Endothelial cell of umbilical vein (primary cell): Measurements from ENCODE around the gene P2RX1. TPM values are rescaled to one million over a fixed set of nuclear protein-coding genes. Genes with fewer than 3 reads are reported as not detected.

Source experiments
- BruUV-seq: library from RNA; stranded (reverse); fragments of 400-500 nt; replicated peaks from 2 replicates; lab custom pipeline; 2021; lab: Mats Ljungman, UMichigan
- CTCF ChIA-PET: fragments of 300-600, 350-600 bp; sonication (Branson Sonifier 250); formaldehyde crosslinking; loops from one replicate; lab custom pipeline; 2021; ENCODE audit warnings: antibody characterized with exemption, inconsistent platforms; lab: Charles Lee
- POLR2A ChIA-PET: fragments of 300-600, 350-600 bp; sonication (Branson Sonifier 250); formaldehyde crosslinking; loops from one replicate; lab custom pipeline; 2021; ENCODE audit warnings: antibody characterized with exemption, inconsistent platforms; lab: Charles Lee
- DNase-seq: peaks from one replicate; pipeline ENCODE4 v3.0.0-alpha.2; 2011; ENCODE audit warnings: low read depth, low spot score
- FAIRE-seq: peaks from 2 replicates; lab custom pipeline; 2011; peaks lifted over from hg19 to GRCh38; lab: Jason Lieb, UNC
- H2AFZ ChIP-seq: 2 replicates; pipeline ENCODE4 v1.6.0; 2012; ENCODE audit warnings: low read depth, low read length, control low read depth, inconsistent platforms
- H3K27ac ChIP-seq: 2 replicates; pipeline ENCODE4 v1.5.1; 2011; ENCODE audit warnings: low read depth, mild to moderate bottlenecking, control low read depth, low read length, moderate library complexity; ENCODE audit not compliant: insufficient read depth
- H3K27me3 ChIP-seq, 2 experiments: 2 replicates each; pipeline versions ENCODE4 v1.6.0 to v1.6.1; 2011; ENCODE audit warnings: low read length in 2 of 2, mixed read lengths in 1 of 2; ENCODE audit not compliant: control insufficient read depth in 2 of 2, insufficient read depth in 2 of 2
- H3K36me3 ChIP-seq, 2 experiments: 2 replicates in 1 of 2; 3 replicates in 1 of 2; pipeline ENCODE4 v1.5.1; 2011; ENCODE audit warnings: low read length in 2 of 2, mild to moderate bottlenecking in 1 of 2, moderate library complexity in 1 of 2; ENCODE audit not compliant: control insufficient read depth in 2 of 2, insufficient read depth in 2 of 2; ENCODE audit errors: extremely low read depth in 1 of 2
- H3K4me1 ChIP-seq: 3 replicates; pipeline ENCODE4 v1.5.1; 2011; ENCODE audit warnings: mild to moderate bottlenecking, low read length; ENCODE audit not compliant: control insufficient read depth, insufficient read depth; ENCODE audit errors: extremely low read depth
- H3K4me2 ChIP-seq: 2 replicates; pipeline ENCODE4 v1.6.1; 2011; ENCODE audit warnings: low read length, control low read depth, mixed read lengths; ENCODE audit not compliant: insufficient read depth
- H3K4me3 ChIP-seq, 3 experiments: fragments of 200-600 bp in 1 of 3; sonication (generic), shearing (Covaris generic) in 1 of 3; replicated peaks in 1 of 3; 2 replicates each; pipeline ENCODE4 v1.5.1; 2011 to 2016; ENCODE audit warnings: control low read depth in 3 of 3, low read length in 3 of 3, mild to moderate bottlenecking in 2 of 3, inconsistent platforms in 1 of 3, low read depth in 1 of 3, moderate library complexity in 1 of 3; ENCODE audit not compliant: insufficient read depth in 1 of 3
- H3K79me2 ChIP-seq: 2 replicates; pipeline ENCODE4 v1.6.0; 2012; ENCODE audit warnings: low read length, inconsistent platforms; ENCODE audit not compliant: control insufficient read depth, insufficient read depth
- H3K9ac ChIP-seq: replicated peaks from 2 replicates; pipeline ENCODE3; 2011; ENCODE audit warnings: low read length, control low read depth; ENCODE audit not compliant: insufficient read depth; ENCODE audit errors: extremely low read depth
- H3K9me1 ChIP-seq: replicated peaks from 3 replicates; pipeline ENCODE4 v1.6.0; 2011; ENCODE audit warnings: mild to moderate bottlenecking, low read length; ENCODE audit not compliant: control insufficient read depth, insufficient read depth; ENCODE audit errors: extremely low read depth
- H3K9me3 ChIP-seq: replicated peaks from 2 replicates; pipeline ENCODE4 v1.5.1; 2012; ENCODE audit warnings: low read length, inconsistent platforms; ENCODE audit not compliant: control insufficient read depth, insufficient read depth
- H4K20me1 ChIP-seq: replicated peaks from 2 replicates; pipeline ENCODE3; 2011; ENCODE audit warnings: mild to moderate bottlenecking, low read length; ENCODE audit not compliant: control insufficient read depth, insufficient read depth; ENCODE audit errors: extremely low read depth
- EZH2 ChIP-seq: IDR thresholded peaks from 2 replicates; pipeline ENCODE4 v1.6.1; 2012; ENCODE audit warnings: borderline replicate concordance, low read depth, mild to moderate bottlenecking, moderate library complexity, low read length, inconsistent platforms; ENCODE audit not compliant: severe bottlenecking
- FOS ChIP-seq: IDR thresholded peaks from 2 replicates; pipeline ENCODE4 v1.6.1; 2011; ENCODE audit warnings: mild to moderate bottlenecking, low read length, moderate library complexity, borderline replicate concordance; ENCODE audit not compliant: insufficient read depth
- GATA2 ChIP-seq: IDR thresholded peaks from 2 replicates; pipeline ENCODE4 v1.7.0; 2011; ENCODE audit warnings: low read depth, mild to moderate bottlenecking, moderate library complexity, mixed read lengths, low read length; ENCODE audit not compliant: insufficient read length, insufficient read depth
- JUN ChIP-seq: IDR thresholded peaks from 2 replicates; pipeline ENCODE4 v1.6.1; 2011; ENCODE audit warnings: borderline replicate concordance, low read depth; ENCODE audit not compliant: insufficient read length, insufficient read depth
- MYC ChIP-seq: IDR thresholded peaks from one replicate; pipeline ENCODE4 v1.6.1; 2011; ENCODE audit warnings: mild to moderate bottlenecking, low read depth, low read length
- POLR2A ChIP-seq: IDR thresholded peaks from 2 replicates; pipeline ENCODE4 v1.6.1; 2012; ENCODE audit warnings: low read depth, mild to moderate bottlenecking, control low read depth, low read length
- POLR2AphosphoS5 ChIP-seq: IDR thresholded peaks from 2 replicates; pipeline ENCODE4 v1.6.1; 2012; ENCODE audit warnings: low read depth, mild to moderate bottlenecking, control low read depth, low read length, moderate library complexity; ENCODE audit not compliant: insufficient read depth
- dilution Hi-C: fragments of 300-500 bp; cut with MboI; formaldehyde crosslinking; loops from one replicate; pipeline ENCODE4 v1.15.0; 2019; ENCODE audit warnings: low sequenced_read_pairs; ENCODE audit not compliant: extremely low pct_ligation_motif_present
- intact Hi-C: fragments of 100-400 bp; cut with micrococcal nuclease; formaldehyde crosslinking; loops from one replicate; pipeline ENCODE4 v1.10.0; 2022
- polyA plus RNA-seq, 4 experiments: library from polyadenylated mRNA; depleted of rRNA in 3 of 4; stranded (reverse) in 3 of 4; unstranded in 1 of 4; fragments of >200 nt; gene quantifications; 2 replicates each; pipeline versions ENCODE4 v1.2.1 to v1.2.3, GENCODE V29; 2011 to 2012; ENCODE audit warnings: missing spikeins in 1 of 4
- total RNA-seq: library from RNA; stranded (reverse); gene quantifications from 2 replicates; pipeline ENCODE4 v1.2.3, GENCODE V29; 2021
- TF ChIP-seq, protein P1 (sequence below), 2 donors: IDR thresholded peaks; 1 replicate in 1 of 2; 2 replicates in 1 of 2; pipeline ENCODE4 v1.5.1; 2011; ENCODE audit warnings: low read length in 2 of 2, mild to moderate bottlenecking in 2 of 2, moderate library complexity in 2 of 2, control low read depth in 1 of 2, inconsistent platforms in 1 of 2, low read depth in 1 of 2; ENCODE audit not compliant: insufficient read depth in 1 of 2; ENCODE audit errors: extremely low read depth in 1 of 2
- TF ChIP-seq, protein P2 (sequence below): IDR thresholded peaks from 2 replicates; pipeline ENCODE4 v1.6.1; 2011; ENCODE audit not compliant: insufficient read depth, insufficient read length

The P2RX1 gene
- total and polyA plus RNA-seq, 2 donors (not counting 3 experiments of a cell fraction or from before 2014, with no cell fraction given), result not detected

DNA sequence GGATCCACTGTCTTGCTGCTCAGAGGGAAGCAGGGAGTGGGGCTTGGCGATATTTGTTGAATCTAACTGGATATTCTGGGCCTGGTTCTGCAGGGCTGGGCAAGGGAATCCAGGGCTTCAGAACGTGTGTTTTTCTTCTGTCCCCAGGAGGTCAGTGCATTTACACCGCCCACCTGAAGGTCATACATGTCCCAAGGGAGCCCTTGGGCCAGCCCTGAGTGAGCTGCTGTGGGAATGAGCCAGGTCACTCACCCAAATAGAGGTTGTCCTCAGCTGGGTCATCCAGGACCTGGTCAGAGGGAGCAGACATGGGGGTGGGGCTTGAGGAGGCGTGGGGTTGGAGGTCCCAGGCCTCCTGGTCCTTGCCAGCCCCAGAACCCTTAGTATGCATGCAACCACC is 34.0 kb downstream of the P2RX1 start:
- H3K27me3 ChIP-seq, result no peaks in the 10 kb centered on the region
- peaks cover 6% of the 10 kb centered on the region for H3K79me2 ChIP-seq
- H4K20me1 ChIP-seq, result no peaks in the 10 kb centered on the region
- dilution Hi-C loops (no loop called here), intact Hi-C loops (no loop called here)
- H2AFZ ChIP-seq, result no peak overlapping the region
- no TSS peak for BruUV-seq
- no peak overlapping the region for H3K27ac ChIP-seq
- no peak overlapping the region for H3K4me3 ChIP-seq
- peaks cover 20% of the 10 kb centered on the region for H3K4me1 ChIP-seq
- CTCF ChIA-PET, result no interaction called here
- POLR2A ChIA-PET, result no interaction called here
- no peak for FAIRE-seq
- H3K9me1 ChIP-seq, result no peaks in the 10 kb centered on the region
- no peak overlapping the region for H3K9ac ChIP-seq
- DNase-seq, result no peak
- TF ChIP-seq POLR2A (no peak), MYC (no peak)
- no peak overlapping the region for H3K4me2 ChIP-seq
- no peaks in the 10 kb centered on the region for H3K9me3 ChIP-seq
- H3K36me3 ChIP-seq, result no peaks in the 10 kb centered on the region

GRCh38 chr17:3880983-3881382 is 35.3 kb downstream of the P2RX1 start:
- FAIRE-seq (no peak), DNase-seq (no peak)
- ChIA-PET POLR2A (no interaction called here), CTCF (interaction anchor here (0.6 to 1.5 kb wide), 2 partner anchors 12 to 35 kb away, joined by 3 read pairs; partner anchors contain the start of genes CAMKK1 and NCBP3)
- H3K9me1 ChIP-seq, result no peaks in the 10 kb centered on the region
- peaks cover 0 to 3% of the 10 kb centered on the region in 2 experiments for H3K36me3 ChIP-seq
- H3K4me3 ChIP-seq, result no peak overlapping the region
- no peak overlapping the region for H3K9ac ChIP-seq
- H2AFZ ChIP-seq, result no peak overlapping the region
- H3K4me1 ChIP-seq, result peaks cover 7% of the 10 kb centered on the region
- no peaks in the 10 kb centered on the region for H3K27me3 ChIP-seq
- H4K20me1 ChIP-seq, result no peaks in the 10 kb centered on the region
- intact Hi-C loops, result no loop called here
- dilution Hi-C loops, result no loop called here
- no peaks in the 10 kb centered on the region for H3K79me2 ChIP-seq
- H3K4me2 ChIP-seq, result no peak overlapping the region
- BruUV-seq, result no TSS peak
- H3K9me3 ChIP-seq, result no peaks in the 10 kb centered on the region
- no peak for TF ChIP-seq JUN
- no peak for TF ChIP-seq FOS
- no peak for TF ChIP-seq GATA2
- TF ChIP-seq POLR2A, result no peak
- TF ChIP-seq, protein P1, sequence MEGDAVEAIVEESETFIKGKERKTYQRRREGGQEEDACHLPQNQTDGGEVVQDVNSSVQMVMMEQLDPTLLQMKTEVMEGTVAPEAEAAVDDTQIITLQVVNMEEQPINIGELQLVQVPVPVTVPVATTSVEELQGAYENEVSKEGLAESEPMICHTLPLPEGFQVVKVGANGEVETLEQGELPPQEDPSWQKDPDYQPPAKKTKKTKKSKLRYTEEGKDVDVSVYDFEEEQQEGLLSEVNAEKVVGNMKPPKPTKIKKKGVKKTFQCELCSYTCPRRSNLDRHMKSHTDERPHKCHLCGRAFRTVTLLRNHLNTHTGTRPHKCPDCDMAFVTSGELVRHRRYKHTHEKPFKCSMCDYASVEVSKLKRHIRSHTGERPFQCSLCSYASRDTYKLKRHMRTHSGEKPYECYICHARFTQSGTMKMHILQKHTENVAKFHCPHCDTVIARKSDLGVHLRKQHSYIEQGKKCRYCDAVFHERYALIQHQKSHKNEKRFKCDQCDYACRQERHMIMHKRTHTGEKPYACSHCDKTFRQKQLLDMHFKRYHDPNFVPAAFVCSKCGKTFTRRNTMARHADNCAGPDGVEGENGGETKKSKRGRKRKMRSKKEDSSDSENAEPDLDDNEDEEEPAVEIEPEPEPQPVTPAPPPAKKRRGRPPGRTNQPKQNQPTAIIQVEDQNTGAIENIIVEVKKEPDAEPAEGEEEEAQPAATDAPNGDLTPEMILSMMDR (IDR thresholded peaks at IDR 0.05; ENCODE audit: extremely low read depth in 1 of 2, insufficient read depth in 1 of 2, low read depth in 1 of 2, low read length in 2 of 2), result no peak
- TF ChIP-seq MYC, result no peak
- TF ChIP-seq, protein P2, sequence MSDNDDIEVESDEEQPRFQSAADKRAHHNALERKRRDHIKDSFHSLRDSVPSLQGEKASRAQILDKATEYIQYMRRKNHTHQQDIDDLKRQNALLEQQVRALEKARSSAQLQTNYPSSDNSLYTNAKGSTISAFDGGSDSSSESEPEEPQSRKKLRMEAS, result no peak
- TF ChIP-seq EZH2, result no peak
- no peak for TF ChIP-seq POLR2AphosphoS5
- H3K27ac ChIP-seq, result no peak overlapping the region
